VCaP (cell line): Measurements from ENCODE around the gene WDFY4.

Source experiments
- H3K27ac ChIP-seq: fragments of 450-650 bp; 2 replicates; pipeline ENCODE4 v1.5.1; 2017
- TF ChIP-seq, protein P1 (sequence below): fragments of 450-650 bp; conservative IDR thresholded peaks from 2 replicates; pipeline ENCODE4 v1.5.1; 2017; ENCODE audit warnings: mild to moderate bottlenecking, moderate library complexity

WDFY4 gene

GRCh38 chr10:48878091-48878490 is 193.4 kb downstream of the WDFY4 start:
- TF ChIP-seq, protein P1, sequence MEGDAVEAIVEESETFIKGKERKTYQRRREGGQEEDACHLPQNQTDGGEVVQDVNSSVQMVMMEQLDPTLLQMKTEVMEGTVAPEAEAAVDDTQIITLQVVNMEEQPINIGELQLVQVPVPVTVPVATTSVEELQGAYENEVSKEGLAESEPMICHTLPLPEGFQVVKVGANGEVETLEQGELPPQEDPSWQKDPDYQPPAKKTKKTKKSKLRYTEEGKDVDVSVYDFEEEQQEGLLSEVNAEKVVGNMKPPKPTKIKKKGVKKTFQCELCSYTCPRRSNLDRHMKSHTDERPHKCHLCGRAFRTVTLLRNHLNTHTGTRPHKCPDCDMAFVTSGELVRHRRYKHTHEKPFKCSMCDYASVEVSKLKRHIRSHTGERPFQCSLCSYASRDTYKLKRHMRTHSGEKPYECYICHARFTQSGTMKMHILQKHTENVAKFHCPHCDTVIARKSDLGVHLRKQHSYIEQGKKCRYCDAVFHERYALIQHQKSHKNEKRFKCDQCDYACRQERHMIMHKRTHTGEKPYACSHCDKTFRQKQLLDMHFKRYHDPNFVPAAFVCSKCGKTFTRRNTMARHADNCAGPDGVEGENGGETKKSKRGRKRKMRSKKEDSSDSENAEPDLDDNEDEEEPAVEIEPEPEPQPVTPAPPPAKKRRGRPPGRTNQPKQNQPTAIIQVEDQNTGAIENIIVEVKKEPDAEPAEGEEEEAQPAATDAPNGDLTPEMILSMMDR, result no peak

GRCh38 chr10:48879451-48879850 is 194.8 kb downstream of the WDFY4 start:
- TF ChIP-seq, protein P1, result no peak

More at GRCh38 chr10:48878091-48878490, 193.4 kb downstream of the WDFY4 start:
- no peak overlapping the region for H3K27ac ChIP-seq

GRCh38 chr10:48880016-48880705 is 195.5 kb downstream of the WDFY4 start:
- no peak overlapping the region for H3K27ac ChIP-seq

More at GRCh38 chr10:48879451-48879850, 194.8 kb downstream of the WDFY4 start:
- no peak overlapping the region for H3K27ac ChIP-seq

DNA sequence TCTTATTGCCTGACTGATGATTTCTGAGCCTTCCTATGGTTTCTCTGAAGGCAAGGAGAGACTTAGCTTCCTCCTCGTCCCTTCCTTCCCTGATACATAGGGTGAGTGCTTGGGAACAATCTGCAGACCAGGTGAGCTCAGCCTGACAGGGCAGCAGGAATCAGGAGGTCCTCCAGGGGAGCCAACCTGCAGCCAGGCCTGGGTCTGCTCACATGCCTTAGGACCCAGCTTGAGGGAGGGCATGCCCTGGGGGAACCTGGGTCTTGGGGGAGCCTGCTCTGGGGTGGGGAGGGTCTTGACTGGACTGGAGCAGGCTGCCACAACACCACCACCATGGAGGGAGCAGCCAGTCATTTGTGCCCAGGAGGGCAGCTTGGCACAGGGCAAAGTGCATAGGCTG is 197.3 kb downstream of the WDFY4 start:
- H3K27ac ChIP-seq, result no peak overlapping the region
- TF ChIP-seq, protein P1, result no peak

More at GRCh38 chr10:48880016-48880705, 195.5 kb downstream of the WDFY4 start:
- TF ChIP-seq, protein P1, result no peak

- H3K27ac ChIP-seq, result no peak overlapping the region
- TF ChIP-seq, protein P1, result no peak
Observed at GRCh38 chr10:48882881-48883280, 198.2 kb downstream of the WDFY4 start.

DNA sequence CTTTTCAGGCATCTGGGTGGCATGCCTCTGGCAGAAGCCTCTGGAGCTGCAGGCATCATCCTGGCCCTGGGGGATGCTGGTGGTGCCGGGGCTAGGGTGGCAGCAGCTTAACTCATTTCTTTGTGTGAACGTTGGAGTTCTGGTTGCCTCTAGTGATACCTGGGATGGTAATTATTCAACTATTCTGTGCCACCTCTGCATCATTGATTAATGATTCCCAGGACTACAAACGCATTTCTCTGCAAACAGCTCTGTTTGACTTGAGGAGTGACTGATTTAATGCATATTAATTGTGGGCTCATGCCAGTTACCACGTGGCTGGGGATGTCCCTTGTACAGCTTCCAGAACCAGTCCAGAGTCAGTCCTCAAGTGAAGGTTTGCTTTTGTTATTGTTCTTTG is 199.0 kb downstream of the WDFY4 start:
- TF ChIP-seq, protein P1, result no peak
- H3K27ac ChIP-seq, result no peak overlapping the region

DNA sequence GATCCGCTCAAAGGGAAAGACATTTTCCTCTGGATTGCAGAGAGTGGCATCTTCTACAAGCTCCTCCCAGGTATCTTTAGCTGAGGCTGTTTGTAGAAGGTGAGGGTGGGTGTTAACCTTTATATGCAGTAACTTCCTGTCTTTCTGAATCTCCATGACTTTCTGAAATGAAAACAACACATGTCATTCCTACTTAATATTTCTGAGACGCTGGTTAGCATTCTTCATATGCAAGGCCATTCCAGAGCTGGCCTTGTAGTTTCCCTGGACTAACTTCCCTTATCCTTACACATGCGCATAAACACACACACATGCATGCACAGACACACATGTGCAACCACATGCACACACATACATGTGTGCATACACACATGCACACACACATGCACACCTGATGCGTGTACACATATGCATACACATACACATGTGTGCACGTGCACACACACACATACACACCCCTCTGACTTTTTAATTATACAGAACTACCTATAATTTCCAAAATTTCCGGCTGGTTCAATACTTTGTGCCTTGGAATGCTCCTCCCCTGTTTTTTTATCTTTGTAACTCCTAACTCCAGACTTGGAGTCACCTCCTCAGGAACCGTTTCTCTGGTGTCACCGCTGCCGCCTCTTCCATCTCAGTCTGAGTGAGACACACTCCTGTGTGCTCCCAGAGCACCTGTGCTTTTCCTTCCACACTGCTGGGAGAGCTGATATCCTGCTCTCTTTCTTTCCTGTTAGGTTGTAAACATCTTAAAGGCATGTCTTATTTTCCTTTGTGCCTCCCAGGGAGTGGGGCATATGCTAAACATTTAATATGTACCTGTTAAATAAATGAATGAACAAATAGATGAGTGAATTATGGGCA is 199.7 kb downstream of the WDFY4 start:
- no peak overlapping the region for H3K27ac ChIP-seq
- TF ChIP-seq, protein P1, result no peak
